ENCODE data around the gene FARP1.

The FARP1 gene

DNA sequence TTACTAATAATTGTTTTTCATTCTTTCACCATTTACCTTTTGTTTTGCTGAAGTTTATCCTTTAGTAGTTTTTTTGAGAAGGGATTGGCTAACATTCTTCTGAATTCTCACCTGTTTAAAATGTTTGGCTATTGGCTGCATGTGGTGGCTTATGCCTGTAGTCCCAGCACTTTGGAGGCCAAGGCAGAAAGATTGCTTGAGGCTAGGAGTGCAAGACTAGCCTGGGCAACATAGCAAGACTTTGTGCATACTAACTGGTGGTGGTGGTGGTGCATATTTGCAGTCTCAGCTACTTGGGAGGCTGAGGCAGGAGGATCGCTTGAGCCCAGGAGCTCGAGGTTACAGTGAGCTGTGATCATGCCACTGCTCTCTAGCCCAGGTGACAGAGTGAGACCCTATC lies 61.7 kb downstream of the FARP1 start:
- H3K4me3 ChIP-seq (ENCODE audit: low read depth, low read length): no peak overlapping the region
- TF ChIP-seq CTCF (IDR thresholded peaks at IDR 0.05; ENCODE audit: low read depth, low read length, missing control alignments): no peak
- in situ Hi-C loops (cut with HindIII; ENCODE audit: low sequenced_read_pairs): no loop called here
- no peak for DNase-seq (ENCODE audit: low read depth)

DNA sequence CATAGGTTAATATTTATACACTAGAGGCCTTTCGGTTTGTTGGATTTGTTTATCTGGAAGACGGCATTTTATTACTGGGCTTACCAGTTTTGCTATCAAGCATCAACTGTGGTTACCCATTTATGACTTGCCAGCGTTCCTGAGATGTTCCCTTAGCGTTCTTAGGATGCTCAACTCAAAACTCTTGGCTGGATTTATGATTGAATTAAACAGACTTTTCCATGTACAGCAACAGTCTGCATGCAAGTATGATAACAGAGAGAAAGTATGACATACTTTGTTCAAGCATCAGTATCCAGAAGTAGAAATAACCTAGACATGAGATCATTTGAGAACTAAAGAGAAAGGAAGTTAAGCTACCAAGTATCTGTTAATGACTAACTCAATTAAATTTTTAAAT lies 64.1 kb downstream of the FARP1 start:
- in situ Hi-C loops (cut with HindIII; ENCODE audit: low sequenced_read_pairs): no loop called here

DNA sequence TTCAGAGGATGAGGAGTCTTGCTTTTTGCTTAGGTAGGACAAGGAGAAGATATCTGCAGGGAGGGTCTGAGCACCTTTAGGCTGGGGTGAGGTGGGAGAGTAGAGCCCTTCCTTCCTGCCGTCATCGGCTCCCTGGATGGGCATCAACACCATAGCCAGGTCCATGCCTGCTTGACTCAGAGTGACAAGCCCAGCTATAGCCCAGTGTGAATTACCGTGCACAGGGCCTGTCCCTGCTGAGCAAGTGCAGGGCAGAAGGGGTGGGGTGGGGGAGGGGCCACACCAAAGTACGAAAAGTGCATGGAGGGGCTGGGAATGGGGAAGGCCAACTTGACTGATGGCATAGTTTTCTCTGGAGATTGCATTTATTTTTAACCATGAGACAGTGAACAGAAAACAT lies 64.5 kb downstream of the FARP1 start:
- TF ChIP-seq CTCF (IDR thresholded peaks at IDR 0.05; ENCODE audit: low read depth, low read length, missing control alignments): no peak
- no peak overlapping the region for H3K4me3 ChIP-seq (ENCODE audit: low read depth, low read length)
- in situ Hi-C loops (cut with HindIII; ENCODE audit: low sequenced_read_pairs): no loop called here
- DNase-seq (ENCODE audit: low read depth): no peak

More for the DNA sequence above, 64.1 kb downstream of the FARP1 start:
- DNase-seq (ENCODE audit: low read depth): peak; percentile 84
- no peak overlapping the region for H3K4me3 ChIP-seq (ENCODE audit: low read depth, low read length)
- TF ChIP-seq CTCF (IDR thresholded peaks at IDR 0.05; ENCODE audit: low read depth, low read length, missing control alignments): no peak

GRCh38 chr13:98208606-98209005 lies 65.7 kb downstream of the FARP1 start:
- no peak overlapping the region for H3K4me3 ChIP-seq (ENCODE audit: low read depth, low read length)
- TF ChIP-seq CTCF (IDR thresholded peaks at IDR 0.05; ENCODE audit: low read depth, low read length, missing control alignments): no peak
- no peak for DNase-seq (ENCODE audit: low read depth)
- in situ Hi-C loops (cut with HindIII; ENCODE audit: low sequenced_read_pairs): no loop called here

DNA sequence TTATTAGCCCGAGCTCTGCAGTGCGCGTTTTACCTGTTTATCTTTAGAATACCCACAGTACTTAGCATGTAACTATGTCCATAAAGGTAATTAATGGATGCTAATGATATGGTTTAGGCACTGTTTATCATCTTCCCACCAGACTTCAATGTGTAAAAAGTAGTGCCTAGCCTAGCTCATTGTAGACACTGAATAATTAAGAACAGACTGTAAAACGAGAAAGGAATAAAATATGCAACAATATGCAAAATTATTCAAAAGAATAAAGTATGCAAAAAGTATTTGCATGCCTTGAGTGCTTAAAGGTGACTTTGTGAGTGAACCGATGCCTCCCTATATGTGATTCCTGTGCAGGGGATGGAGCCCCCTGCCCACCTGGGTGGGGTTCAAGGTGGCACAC lies 69.9 kb downstream of the FARP1 start:
- H3K4me3 ChIP-seq (ENCODE audit: low read depth, low read length): no peak overlapping the region
- no peak for DNase-seq (ENCODE audit: low read depth)
- TF ChIP-seq CTCF (IDR thresholded peaks at IDR 0.05; ENCODE audit: low read depth, low read length, missing control alignments): no peak
- in situ Hi-C loops (cut with HindIII; ENCODE audit: low sequenced_read_pairs): no loop called here

DNA sequence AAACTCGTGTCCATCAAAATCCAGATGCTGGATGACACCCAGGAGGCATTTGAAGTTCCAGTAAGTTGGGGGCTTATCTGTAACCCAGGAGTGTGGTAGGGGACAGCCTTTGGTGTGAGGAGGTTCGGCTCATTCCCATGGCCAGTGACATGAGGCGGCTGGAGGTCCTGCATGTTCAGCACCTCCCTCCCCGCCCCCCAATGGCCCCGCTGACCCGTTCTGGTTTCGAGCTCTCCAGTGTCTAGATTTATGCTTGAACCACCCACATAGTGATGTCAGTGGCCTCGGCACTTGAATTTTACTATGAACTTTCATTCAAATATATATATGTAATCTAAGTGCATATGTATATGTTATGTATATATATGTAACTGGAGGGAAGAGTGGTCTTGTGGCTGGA lies 70.5 kb downstream of the FARP1 start:
- TF ChIP-seq CTCF (IDR thresholded peaks at IDR 0.05; ENCODE audit: low read depth, low read length, missing control alignments): no peak
- no peak for DNase-seq (ENCODE audit: low read depth)
- in situ Hi-C loops (cut with HindIII; ENCODE audit: low sequenced_read_pairs): no loop called here
- H3K4me3 ChIP-seq (ENCODE audit: low read depth, low read length): no peak overlapping the region
